Right lobe of liver (tissue), 4 donors: ENCODE measurements around the gene NIP7.

Source experiments
- CTCF ChIP-seq, 4 donors: fragments of 200-600 bp in 3 of 4; fragments of 450-650 bp in 1 of 4; IDR thresholded peaks; one replicate each; pipeline versions ENCODE4 v1.5.1 to v1.8.0; 2016 to 2022; ENCODE audit warnings: antibody characterized with exemption in 4 of 4, mild to moderate bottlenecking in 2 of 4
- POLR2A ChIP-seq: fragments of 450-650 bp; IDR thresholded peaks from one replicate; pipeline ENCODE4 v1.6.1; 2017; ENCODE audit warnings: antibody characterized with exemption, mild to moderate bottlenecking
- donor health status: DM: no; HTN: no; CAD: no.
- donor health status: DM: no; HTN: no; CAD: no.
- donor health status: DM: no; HTN: yes; CAD: no.

GRCh38 chr16:69307856-69308255 is 31.7 kb upstream of the NIP7 start:
- TF ChIP-seq CTCF (IDR thresholded peaks at IDR 0.05) (no peak), POLR2A (no peak)
